ENCODE measurements around the gene ZNF329.

DNA sequence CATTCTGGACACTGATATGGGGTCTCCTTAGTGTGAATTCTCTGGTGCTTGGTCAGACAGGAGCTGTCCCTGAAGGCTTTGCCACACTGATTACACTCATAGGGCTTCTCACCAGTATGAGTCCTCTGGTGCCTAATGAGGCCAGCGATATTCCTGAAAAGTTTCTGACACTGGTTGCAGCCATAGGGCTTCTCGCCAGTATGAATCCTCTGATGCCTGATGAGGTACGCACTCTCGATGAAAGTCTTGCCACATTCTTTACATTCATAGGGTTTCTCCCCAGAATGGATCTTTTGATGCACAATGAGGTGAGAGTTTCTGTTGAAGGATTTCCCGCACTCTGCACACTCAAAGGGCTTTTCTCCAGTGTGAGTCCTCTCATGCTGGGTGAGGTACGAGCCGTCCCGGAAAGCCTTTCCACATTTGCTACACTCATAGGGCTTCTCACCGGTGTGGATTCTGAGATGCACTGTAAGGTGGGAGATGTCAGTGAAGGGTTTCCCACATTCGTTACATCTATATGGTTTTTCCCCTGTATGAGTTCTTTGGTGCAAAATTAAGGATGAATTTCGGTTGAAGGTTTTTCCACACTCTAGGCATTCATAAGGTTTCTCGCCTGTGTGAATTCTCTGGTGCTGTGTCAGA, 22.4 kb downstream of the ZNF329 start:
- TF ChIP-seq EZH2phosphoT487 (IDR thresholded peaks at IDR 0.05; ENCODE audit: unreplicated experiment) (no peak), EZH2 (IDR thresholded peaks at IDR 0.05; ENCODE audit: low read depth, unreplicated experiment) (no peak), POLR2AphosphoS5 (IDR thresholded peaks at IDR 0.05; ENCODE audit: low read depth) (no peak), CREB1 (CRISPR knock-in tag; IDR thresholded peaks at IDR 0.05; ENCODE audit: low read depth) (no peak), JUNB (IDR thresholded peaks at IDR 0.05; ENCODE audit: unreplicated experiment) (no peak), STAT1 (IDR thresholded peaks at IDR 0.05; ENCODE audit: unreplicated experiment) (no peak)
- TF ChIP-seq, protein P1, sequence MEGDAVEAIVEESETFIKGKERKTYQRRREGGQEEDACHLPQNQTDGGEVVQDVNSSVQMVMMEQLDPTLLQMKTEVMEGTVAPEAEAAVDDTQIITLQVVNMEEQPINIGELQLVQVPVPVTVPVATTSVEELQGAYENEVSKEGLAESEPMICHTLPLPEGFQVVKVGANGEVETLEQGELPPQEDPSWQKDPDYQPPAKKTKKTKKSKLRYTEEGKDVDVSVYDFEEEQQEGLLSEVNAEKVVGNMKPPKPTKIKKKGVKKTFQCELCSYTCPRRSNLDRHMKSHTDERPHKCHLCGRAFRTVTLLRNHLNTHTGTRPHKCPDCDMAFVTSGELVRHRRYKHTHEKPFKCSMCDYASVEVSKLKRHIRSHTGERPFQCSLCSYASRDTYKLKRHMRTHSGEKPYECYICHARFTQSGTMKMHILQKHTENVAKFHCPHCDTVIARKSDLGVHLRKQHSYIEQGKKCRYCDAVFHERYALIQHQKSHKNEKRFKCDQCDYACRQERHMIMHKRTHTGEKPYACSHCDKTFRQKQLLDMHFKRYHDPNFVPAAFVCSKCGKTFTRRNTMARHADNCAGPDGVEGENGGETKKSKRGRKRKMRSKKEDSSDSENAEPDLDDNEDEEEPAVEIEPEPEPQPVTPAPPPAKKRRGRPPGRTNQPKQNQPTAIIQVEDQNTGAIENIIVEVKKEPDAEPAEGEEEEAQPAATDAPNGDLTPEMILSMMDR (conservative IDR thresholded peaks at IDR 0.05; ENCODE audit: low read depth in 2 of 2) = no peak
- TF ChIP-seq, protein P2, sequence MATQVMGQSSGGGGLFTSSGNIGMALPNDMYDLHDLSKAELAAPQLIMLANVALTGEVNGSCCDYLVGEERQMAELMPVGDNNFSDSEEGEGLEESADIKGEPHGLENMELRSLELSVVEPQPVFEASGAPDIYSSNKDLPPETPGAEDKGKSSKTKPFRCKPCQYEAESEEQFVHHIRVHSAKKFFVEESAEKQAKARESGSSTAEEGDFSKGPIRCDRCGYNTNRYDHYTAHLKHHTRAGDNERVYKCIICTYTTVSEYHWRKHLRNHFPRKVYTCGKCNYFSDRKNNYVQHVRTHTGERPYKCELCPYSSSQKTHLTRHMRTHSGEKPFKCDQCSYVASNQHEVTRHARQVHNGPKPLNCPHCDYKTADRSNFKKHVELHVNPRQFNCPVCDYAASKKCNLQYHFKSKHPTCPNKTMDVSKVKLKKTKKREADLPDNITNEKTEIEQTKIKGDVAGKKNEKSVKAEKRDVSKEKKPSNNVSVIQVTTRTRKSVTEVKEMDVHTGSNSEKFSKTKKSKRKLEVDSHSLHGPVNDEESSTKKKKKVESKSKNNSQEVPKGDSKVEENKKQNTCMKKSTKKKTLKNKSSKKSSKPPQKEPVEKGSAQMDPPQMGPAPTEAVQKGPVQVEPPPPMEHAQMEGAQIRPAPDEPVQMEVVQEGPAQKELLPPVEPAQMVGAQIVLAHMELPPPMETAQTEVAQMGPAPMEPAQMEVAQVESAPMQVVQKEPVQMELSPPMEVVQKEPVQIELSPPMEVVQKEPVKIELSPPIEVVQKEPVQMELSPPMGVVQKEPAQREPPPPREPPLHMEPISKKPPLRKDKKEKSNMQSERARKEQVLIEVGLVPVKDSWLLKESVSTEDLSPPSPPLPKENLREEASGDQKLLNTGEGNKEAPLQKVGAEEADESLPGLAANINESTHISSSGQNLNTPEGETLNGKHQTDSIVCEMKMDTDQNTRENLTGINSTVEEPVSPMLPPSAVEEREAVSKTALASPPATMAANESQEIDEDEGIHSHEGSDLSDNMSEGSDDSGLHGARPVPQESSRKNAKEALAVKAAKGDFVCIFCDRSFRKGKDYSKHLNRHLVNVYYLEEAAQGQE (IDR thresholded peaks at IDR 0.05; ENCODE audit: unreplicated experiment) = no peak
